Activated CD8-positive, alpha-beta memory T cell treated with anti-CD3 and anti-CD28 coated beads, Interleukin-2, amount 10 ng/mL, durations not matched to agents 7 days and 5 days (primary cell): Measurements from ENCODE around the gene ASNSD1. TPM values are rescaled to one million over a fixed set of nuclear protein-coding genes. Genes with fewer than 3 reads are reported as not detected.
"Not testable (repeated sequence)": the region's sequence is repeated elsewhere in the genome, so short reads cannot be mapped to it uniquely, and the experiment has no call there.

Source experiments
- ATAC-seq: fragments of 150-1000 bp; cut with Tn5 transposase; one replicate; pipeline ENCODE4 v1.10.0; 2021; ENCODE audit warnings: moderate library complexity
- CTCF ChIA-PET: fragments of 350-600 bp; sonication (Branson Sonifier 250); formaldehyde crosslinking; loops from one replicate; lab custom pipeline; 2021; ENCODE audit warnings: antibody characterized with exemption; lab: Charles Lee
- DNase-seq: peaks from one replicate; pipeline ENCODE4 v3.0.0-alpha.2; 2020
- H3K27ac Mint-ChIP-seq: one replicate; pipeline ENCODE4 v1.8.0; 2021; ENCODE audit warnings: mild to moderate bottlenecking, mixed read lengths
- H3K27me3 Mint-ChIP-seq: one replicate; pipeline ENCODE4 v1.8.0; 2021; ENCODE audit warnings: mixed read lengths
- H3K36me3 Mint-ChIP-seq: one replicate; pipeline ENCODE4 v1.8.0; 2021; ENCODE audit warnings: mild to moderate bottlenecking, mixed read lengths
- H3K4me1 Mint-ChIP-seq: one replicate; pipeline ENCODE4 v1.8.0; 2021; ENCODE audit warnings: mixed read lengths
- H3K4me3 Mint-ChIP-seq: one replicate; pipeline ENCODE4 v1.8.0; 2021; ENCODE audit warnings: mild to moderate bottlenecking, moderate library complexity, mixed read lengths
- H3K9me3 Mint-ChIP-seq: one replicate; pipeline ENCODE4 v1.8.0; 2022; ENCODE audit warnings: low read depth, mixed read lengths
- total RNA-seq, 2 experiments: library from RNA; stranded (reverse); gene quantifications; one replicate each; pipeline ENCODE4 v1.2.3, GENCODE V29; 2021

ASNSD1 gene
- total RNA-seq, 2 experiments from 2014 or later: 30.7 to 39.1 TPM

GRCh38 chr2:189629531-189630453, 31.5 kb upstream of the ASNSD1 start:
- H3K9me3 Mint-ChIP-seq: no peaks in the 10 kb centered on the region
- CTCF ChIA-PET: no interaction called here

GRCh38 chr2:189631849-189632248, 29.4 kb upstream of the ASNSD1 start:
- ATAC-seq (no peak), DNase-seq (no peak)
- no peaks in the 10 kb centered on the region for H3K36me3 Mint-ChIP-seq
- H3K4me1 Mint-ChIP-seq: no peaks in the 10 kb centered on the region
- H3K4me3 Mint-ChIP-seq: no peak overlapping the region
- no peak overlapping the region for H3K27ac Mint-ChIP-seq
- CTCF ChIA-PET: interaction anchor here (0.7 kb wide), 1 partner anchor 144 kb away, joined by 4 read pairs; no protein-coding TSS in a partner anchor
- H3K9me3 Mint-ChIP-seq: no peaks in the 10 kb centered on the region
- H3K27me3 Mint-ChIP-seq: no peaks in the 10 kb centered on the region

More at GRCh38 chr2:189629531-189630453, 31.5 kb upstream of the ASNSD1 start:
- no peak for ATAC-seq
- H3K36me3 Mint-ChIP-seq: no peaks in the 10 kb centered on the region
- DNase-seq: no peak
- no peak overlapping the region for H3K27ac Mint-ChIP-seq
- peaks cover 6% of the 10 kb centered on the region for H3K4me1 Mint-ChIP-seq
- H3K4me3 Mint-ChIP-seq: no peak overlapping the region
- no peaks in the 10 kb centered on the region for H3K27me3 Mint-ChIP-seq

- H3K27me3 Mint-ChIP-seq: no peaks in the 10 kb centered on the region
- ATAC-seq: no peak
- DNase-seq: no peak
- peaks cover 7% of the 10 kb centered on the region for H3K4me1 Mint-ChIP-seq
- CTCF ChIA-PET: interaction anchor here (0.5 to 2.3 kb wide), 3 partner anchors 10 to 122 kb away, joined by 3 to 6 read pairs (median 6); no protein-coding TSS in a partner anchor
- H3K9me3 Mint-ChIP-seq: no peaks in the 10 kb centered on the region
- peaks cover 2% of the 10 kb centered on the region for H3K36me3 Mint-ChIP-seq
- H3K4me3 Mint-ChIP-seq: no peak overlapping the region
- no peak overlapping the region for H3K27ac Mint-ChIP-seq
These were observed 27.9 kb upstream of the ASNSD1 start for GRCh38 chr2:189633392-189633811.

- H3K4me3 Mint-ChIP-seq: no peak overlapping the region
- H3K4me1 Mint-ChIP-seq: peaks cover 10% of the 10 kb centered on the region
- no peak for ATAC-seq
- H3K27me3 Mint-ChIP-seq: no peaks in the 10 kb centered on the region
- H3K9me3 Mint-ChIP-seq: no peaks in the 10 kb centered on the region
- DNase-seq: no peak
- no peak overlapping the region for H3K27ac Mint-ChIP-seq
- peaks cover 2% of the 10 kb centered on the region for H3K36me3 Mint-ChIP-seq
- CTCF ChIA-PET: interaction anchor here (1.3 kb wide), 1 partner anchor 24 kb away, joined by 4 read pairs; no protein-coding TSS in a partner anchor
These were observed 25.9 kb upstream of the ASNSD1 start for GRCh38 chr2:189635353-189635752.

- Mint-ChIP-seq H3K9me3 (no peaks in the 10 kb centered on the region), H3K36me3 (peaks cover 2% of the 10 kb centered on the region), H3K4me1 (peaks cover 14% of the 10 kb centered on the region), H3K27me3 (no peaks in the 10 kb centered on the region), H3K27ac (no peak overlapping the region), H3K4me3 (no peak overlapping the region)
- CTCF ChIA-PET: no interaction called here
- no peak for DNase-seq
- no peak for ATAC-seq
These were observed 22.8 kb upstream of the ASNSD1 start for GRCh38 chr2:189638301-189639006.

- H3K27ac Mint-ChIP-seq: no peak overlapping the region
- H3K4me3 Mint-ChIP-seq: no peak overlapping the region
- CTCF ChIA-PET: no interaction called here
- DNase-seq: no peak
- peaks cover 14% of the 10 kb centered on the region for H3K4me1 Mint-ChIP-seq
- H3K27me3 Mint-ChIP-seq: no peaks in the 10 kb centered on the region
- H3K9me3 Mint-ChIP-seq: no peaks in the 10 kb centered on the region
- ATAC-seq: no peak
- H3K36me3 Mint-ChIP-seq: peaks cover 2% of the 10 kb centered on the region
These were observed 22.2 kb upstream of the ASNSD1 start for GRCh38 chr2:189639007-189639609.

- no peak overlapping the region for H3K27ac Mint-ChIP-seq
- CTCF ChIA-PET: no interaction called here
- H3K4me1 Mint-ChIP-seq: peaks cover 14% of the 10 kb centered on the region
- H3K4me3 Mint-ChIP-seq: no peak overlapping the region
- ATAC-seq (no peak), DNase-seq (no peak)
- no peaks in the 10 kb centered on the region for H3K27me3 Mint-ChIP-seq
- H3K9me3 Mint-ChIP-seq: no peaks in the 10 kb centered on the region
- H3K36me3 Mint-ChIP-seq: peaks cover 2% of the 10 kb centered on the region
These were observed 20.3 kb upstream of the ASNSD1 start for GRCh38 chr2:189641002-189641401.

GRCh38 chr2:189641590-189641989, 19.7 kb upstream of the ASNSD1 start:
- ATAC-seq (no peak), DNase-seq (no peak)
- Mint-ChIP-seq H3K36me3 (peaks cover 2% of the 10 kb centered on the region), H3K27ac (no peak overlapping the region), H3K9me3 (no peaks in the 10 kb centered on the region), H3K27me3 (no peaks in the 10 kb centered on the region), H3K4me3 (no peak overlapping the region), H3K4me1 (peaks cover 14% of the 10 kb centered on the region)
- CTCF ChIA-PET: interaction anchor here (0.7 kb wide), 1 partner anchor 32 kb away, joined by 3 read pairs; no protein-coding TSS in a partner anchor

- ATAC-seq (no peak), DNase-seq (no peak)
- H3K27ac Mint-ChIP-seq: no peak overlapping the region
- no peaks in the 10 kb centered on the region for H3K27me3 Mint-ChIP-seq
- H3K4me1 Mint-ChIP-seq: peaks cover 3% of the 10 kb centered on the region
- peaks cover 2% of the 10 kb centered on the region for H3K36me3 Mint-ChIP-seq
- H3K4me3 Mint-ChIP-seq: no peak overlapping the region
- H3K9me3 Mint-ChIP-seq: no peaks in the 10 kb centered on the region
- CTCF ChIA-PET: interaction anchor here (1.2 kb wide), 1 partner anchor 14 kb away, joined by 4 read pairs; no protein-coding TSS in a partner anchor
These were observed 14.7 kb upstream of the ASNSD1 start for GRCh38 chr2:189646521-189646920.

- CTCF ChIA-PET: no interaction called here
- Mint-ChIP-seq H3K4me3 (no peak overlapping the region), H3K27ac (no peak overlapping the region), H3K4me1 (no peaks in the 10 kb centered on the region), H3K36me3 (peaks cover 9% of the 10 kb centered on the region), H3K9me3 (no peaks in the 10 kb centered on the region), H3K27me3 (no peaks in the 10 kb centered on the region)
- DNase-seq (no peak), ATAC-seq (no peak)
These were observed 12.3 kb upstream of the ASNSD1 start for GRCh38 chr2:189648846-189649509.

- no peaks in the 10 kb centered on the region for H3K9me3 Mint-ChIP-seq
- ATAC-seq (no peak), DNase-seq (no peak)
- peaks cover 4% of the 10 kb centered on the region for H3K4me1 Mint-ChIP-seq
- H3K27ac Mint-ChIP-seq: no peak overlapping the region
- peaks cover 9% of the 10 kb centered on the region for H3K36me3 Mint-ChIP-seq
- no peak overlapping the region for H3K4me3 Mint-ChIP-seq
- CTCF ChIA-PET: no interaction called here
- H3K27me3 Mint-ChIP-seq: no peaks in the 10 kb centered on the region
These were observed 10.0 kb upstream of the ASNSD1 start for GRCh38 chr2:189651284-189651683.

GRCh38 chr2:189653464-189653863, 7.8 kb upstream of the ASNSD1 start:
- H3K27me3 Mint-ChIP-seq, DNase-seq, H3K27ac Mint-ChIP-seq, H3K9me3 Mint-ChIP-seq, CTCF ChIA-PET, H3K4me3 Mint-ChIP-seq, ATAC-seq, H3K36me3 Mint-ChIP-seq: not testable (repeated sequence)
- H3K4me1 Mint-ChIP-seq: peaks cover 23% of the 10 kb centered on the region

- Mint-ChIP-seq H3K36me3 (peaks cover 7% of the 10 kb centered on the region), H3K27me3 (no peaks in the 10 kb centered on the region), H3K27ac (no peak overlapping the region), H3K9me3 (no peaks in the 10 kb centered on the region), H3K4me3 (no peak overlapping the region), H3K4me1 (peaks cover 34% of the 10 kb centered on the region)
- ATAC-seq (no peak), DNase-seq (no peak)
- CTCF ChIA-PET: no interaction called here
These were observed 6.6 kb upstream of the ASNSD1 start for GRCh38 chr2:189654641-189655040.
